C4-2B (cell line): ENCODE data around the gene HMGCLL1.

Experiments used
- H3K27ac ChIP-seq: fragments of 450-650 bp; 2 replicates; pipeline ENCODE4 v1.5.1; 2017
- ZFX ChIP-seq: fragments of 450-650 bp; IDR thresholded peaks from 2 replicates; pipeline ENCODE4 v1.6.1; 2017
- TF ChIP-seq, protein P1 (sequence below): fragments of 450-650 bp; conservative IDR thresholded peaks from 2 replicates; pipeline ENCODE4 v1.5.1; 2017; ENCODE audit warnings: mild to moderate bottlenecking

The HMGCLL1 gene

DNA sequence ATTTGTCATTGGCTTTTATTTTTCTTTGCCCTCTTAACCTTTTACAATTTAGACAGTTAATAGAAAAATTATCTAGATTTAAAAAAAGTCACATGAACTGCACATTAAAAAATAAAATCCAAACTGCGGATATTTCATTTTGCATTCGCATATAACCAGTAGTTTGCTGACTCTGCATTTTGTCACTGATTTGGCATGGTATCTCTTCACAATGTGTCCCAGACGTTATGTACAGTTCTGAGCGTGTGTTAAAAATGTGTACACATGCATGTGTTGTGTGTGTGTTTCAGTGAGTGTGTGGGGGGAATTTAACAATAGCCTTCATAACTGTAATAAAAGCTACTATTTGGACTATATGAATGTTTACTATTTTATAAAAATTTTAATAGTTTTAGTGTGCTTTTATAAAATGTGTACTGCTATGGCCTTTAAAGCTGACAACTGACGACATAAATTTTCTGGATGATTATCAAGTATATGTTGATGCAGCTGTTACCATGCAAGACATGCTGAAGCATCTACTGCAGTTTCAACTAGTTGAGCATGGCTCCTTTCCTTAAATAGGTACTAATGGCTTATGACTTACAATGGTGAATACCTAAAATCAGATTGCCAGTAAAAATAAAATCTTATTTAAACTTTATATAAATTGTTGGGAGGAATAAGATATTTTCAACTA lies 67.7 kb downstream of the HMGCLL1 start:
- no peak overlapping the region for H3K27ac ChIP-seq
- TF ChIP-seq, protein P1, sequence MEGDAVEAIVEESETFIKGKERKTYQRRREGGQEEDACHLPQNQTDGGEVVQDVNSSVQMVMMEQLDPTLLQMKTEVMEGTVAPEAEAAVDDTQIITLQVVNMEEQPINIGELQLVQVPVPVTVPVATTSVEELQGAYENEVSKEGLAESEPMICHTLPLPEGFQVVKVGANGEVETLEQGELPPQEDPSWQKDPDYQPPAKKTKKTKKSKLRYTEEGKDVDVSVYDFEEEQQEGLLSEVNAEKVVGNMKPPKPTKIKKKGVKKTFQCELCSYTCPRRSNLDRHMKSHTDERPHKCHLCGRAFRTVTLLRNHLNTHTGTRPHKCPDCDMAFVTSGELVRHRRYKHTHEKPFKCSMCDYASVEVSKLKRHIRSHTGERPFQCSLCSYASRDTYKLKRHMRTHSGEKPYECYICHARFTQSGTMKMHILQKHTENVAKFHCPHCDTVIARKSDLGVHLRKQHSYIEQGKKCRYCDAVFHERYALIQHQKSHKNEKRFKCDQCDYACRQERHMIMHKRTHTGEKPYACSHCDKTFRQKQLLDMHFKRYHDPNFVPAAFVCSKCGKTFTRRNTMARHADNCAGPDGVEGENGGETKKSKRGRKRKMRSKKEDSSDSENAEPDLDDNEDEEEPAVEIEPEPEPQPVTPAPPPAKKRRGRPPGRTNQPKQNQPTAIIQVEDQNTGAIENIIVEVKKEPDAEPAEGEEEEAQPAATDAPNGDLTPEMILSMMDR: no peak
- TF ChIP-seq ZFX: no peak

DNA sequence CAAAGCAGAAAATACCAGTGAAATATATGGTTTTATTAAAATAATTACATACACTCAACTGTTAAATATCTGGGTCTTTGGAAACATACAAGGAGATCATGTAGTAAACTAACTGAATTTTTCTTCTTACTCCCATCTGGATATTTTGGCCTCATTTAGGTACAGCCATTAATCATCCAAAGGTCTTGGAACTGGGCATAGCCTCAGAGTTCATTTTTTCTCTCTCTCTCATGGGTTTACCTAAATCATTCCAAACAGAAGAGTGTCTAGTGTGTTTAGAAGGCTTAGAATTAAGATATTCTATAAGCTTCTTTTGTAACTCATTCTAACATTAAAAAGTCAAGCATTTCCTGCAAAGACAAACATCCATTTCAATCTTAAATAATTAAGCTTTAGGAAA lies 79.4 kb downstream of the HMGCLL1 start:
- no peak for TF ChIP-seq ZFX
- TF ChIP-seq, protein P1: no peak
- no peak overlapping the region for H3K27ac ChIP-seq

DNA sequence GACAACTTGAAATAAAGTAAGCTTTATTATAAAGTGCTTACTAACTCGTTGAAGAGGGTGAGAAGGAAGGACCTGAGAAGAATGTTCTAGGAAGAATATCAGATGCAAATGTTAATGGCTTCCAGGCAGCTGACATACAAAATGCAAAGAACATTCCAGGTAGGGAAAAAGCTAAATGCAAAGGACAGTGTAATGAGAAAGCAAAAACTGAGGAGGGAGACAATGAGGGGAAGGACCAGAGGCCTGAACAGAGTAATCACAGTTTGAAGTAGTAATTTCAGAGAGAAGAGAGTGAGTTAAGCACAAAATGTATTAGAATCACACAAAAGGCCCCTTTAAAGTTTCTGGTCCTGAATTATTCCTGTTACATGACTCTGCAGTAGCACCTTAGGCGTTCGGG lies 81.3 kb downstream of the HMGCLL1 start:
- H3K27ac ChIP-seq: no peak overlapping the region
- TF ChIP-seq ZFX: no peak
- TF ChIP-seq, protein P1: no peak

DNA sequence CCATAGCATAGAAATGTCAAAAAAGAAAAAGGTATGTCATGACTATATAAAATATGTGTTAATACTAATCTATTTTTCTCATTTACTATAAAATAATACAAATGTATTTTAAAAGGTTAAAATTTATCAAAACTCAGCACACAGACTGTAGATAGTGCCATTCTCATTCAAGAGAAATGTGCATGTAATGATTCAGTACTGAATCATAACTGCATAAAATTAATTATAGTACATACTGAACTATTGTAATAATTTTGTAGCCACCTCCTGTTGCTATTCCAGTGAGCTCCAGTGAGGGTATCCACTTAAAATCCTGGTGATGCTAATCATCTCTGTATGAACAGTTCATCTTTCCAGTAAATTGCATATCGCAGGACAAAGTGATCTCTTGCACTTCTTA lies 82.8 kb downstream of the HMGCLL1 start:
- H3K27ac ChIP-seq: no peak overlapping the region
- TF ChIP-seq ZFX: no peak
- TF ChIP-seq, protein P1: no peak

DNA sequence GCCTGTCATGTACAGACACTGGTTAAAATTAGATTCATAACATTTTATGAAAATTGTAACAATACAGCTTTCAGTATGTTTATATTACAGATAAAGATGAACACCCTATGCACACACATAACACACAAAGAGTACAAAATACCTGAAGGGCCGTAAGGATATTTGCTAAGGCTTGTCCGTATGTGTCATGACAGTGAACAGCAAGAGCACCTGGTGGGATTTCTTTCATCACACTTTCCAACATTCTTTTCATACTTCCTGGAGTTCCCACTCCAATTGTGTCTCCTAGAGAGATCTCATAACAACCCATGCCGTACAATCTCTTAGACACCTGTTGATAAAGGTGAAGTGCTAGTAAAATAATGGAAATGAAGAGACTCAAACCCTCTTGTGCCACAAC lies 83.7 kb downstream of the HMGCLL1 start:
- no peak for TF ChIP-seq ZFX
- TF ChIP-seq, protein P1: no peak
- H3K27ac ChIP-seq: no peak overlapping the region

DNA sequence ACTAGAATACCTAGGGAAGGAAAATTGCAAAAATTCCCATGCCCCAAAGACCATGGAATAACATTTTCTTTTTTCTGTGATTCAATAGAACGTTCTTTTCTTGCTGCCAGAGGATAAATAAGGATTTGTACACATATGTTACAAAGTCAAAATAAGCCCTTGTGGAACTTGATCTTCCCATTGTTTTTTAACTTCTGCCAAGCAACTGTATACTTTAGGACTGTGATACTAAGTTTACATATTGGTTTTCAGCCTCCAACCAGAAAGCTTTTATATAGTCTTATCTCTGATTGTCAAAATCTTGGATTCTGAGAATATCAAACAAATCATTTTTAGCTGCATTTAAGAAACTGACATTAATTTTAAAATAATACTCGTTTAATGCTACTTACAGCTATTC lies 84.6 kb downstream of the HMGCLL1 start:
- TF ChIP-seq, protein P1: no peak
- TF ChIP-seq ZFX: no peak
- H3K27ac ChIP-seq: no peak overlapping the region

DNA sequence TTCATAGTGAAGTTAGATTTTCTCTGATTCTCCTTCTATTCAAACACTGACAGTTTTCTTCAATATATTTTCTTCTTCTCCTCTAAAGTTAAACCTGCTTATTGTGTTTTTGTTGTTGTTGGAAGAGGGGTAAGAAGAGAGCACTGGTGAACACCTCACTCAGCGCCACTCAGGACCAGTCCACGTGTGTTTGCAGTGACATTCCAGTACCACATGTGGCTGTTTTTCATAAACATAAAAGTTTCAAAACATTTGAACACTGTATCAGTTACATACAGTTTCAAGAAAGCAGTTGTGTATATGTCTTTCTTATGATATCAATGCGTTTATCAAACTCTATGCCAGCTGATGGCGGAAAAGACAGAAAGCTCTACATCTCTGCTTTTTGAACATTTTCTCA lies 86.7 kb downstream of the HMGCLL1 start:
- TF ChIP-seq, protein P1: no peak
- TF ChIP-seq ZFX: no peak

More for the DNA sequence above, 86.7 kb downstream of the HMGCLL1 start:
- no peak overlapping the region for H3K27ac ChIP-seq
